K562 (cell line): Measurements from ENCODE around the gene ITGAE. TPM values are rescaled to one million over a fixed set of nuclear protein-coding genes. Genes with fewer than 3 reads are reported as not detected.

Source experiments
- ATAC-seq: fragments of 200-7000 bp; cut with Tn5 transposase; 3 replicates; pipeline ENCODE4 v1.9.1; 2020; ENCODE audit warnings: moderate library complexity
- BruUV-seq: library from RNA; stranded (reverse); fragments of 400-500 nt; replicated peaks from 2 replicates; lab custom pipeline; 2021; lab: Mats Ljungman, UMichigan
- CTCF ChIA-PET: fragments of 300-600 bp; formaldehyde crosslinking; extraction: SDS; loops from one replicate; lab custom pipeline; 2021; ENCODE audit warnings: low intra/inter-chr PET ratio; lab: Yijun Ruan, JAX
- POLR2A ChIA-PET: fragments of 300-600, 350-650 bp; sonication (Branson Sonifier 250); formaldehyde crosslinking; extraction: SDS; loops from one replicate; lab custom pipeline; 2021; ENCODE audit warnings: antibody characterized with exemption, inconsistent platforms; lab: Yijun Ruan, JAX
- DNase-seq, 4 experiments: peaks; one replicate each; pipeline versions ENCODE4 v3.0.0 to v3.0.0-alpha.2; 2011 to 2018; ENCODE audit warnings: low spot score in 3 of 4, mixed read lengths in 3 of 4; ENCODE audit errors: extremely low read depth in 1 of 4
- FAIRE-seq: peaks from 2 replicates; lab custom pipeline; 2011; peaks lifted over from hg19 to GRCh38; lab: Jason Lieb, UNC
- H2AFZ ChIP-seq: 2 replicates; pipeline ENCODE4 v1.6.0; 2011; ENCODE audit warnings: low read depth, low read length, control low read depth, inconsistent platforms
- H3K27ac ChIP-seq: fragments of 200-600 bp; 3 replicates; pipeline ENCODE4 v1.8.0; 2011; ENCODE audit warnings: low read depth, mild to moderate bottlenecking, control low read depth, inconsistent platforms, low read length, moderate library complexity, mixed read lengths; ENCODE audit errors: extremely low read depth
- H3K27me3 ChIP-seq, 2 experiments: fragments of 300-600 bp in 1 of 2; 2 replicates in 1 of 2; 3 replicates in 1 of 2; pipeline versions ENCODE4 v1.6.0 to v1.8.0; 2011; ENCODE audit warnings: inconsistent platforms in 2 of 2, low read length in 2 of 2, mild to moderate bottlenecking in 1 of 2, mixed read lengths in 1 of 2, moderate library complexity in 1 of 2; ENCODE audit not compliant: control insufficient read depth in 2 of 2, insufficient read depth in 2 of 2
- H3K36me3 ChIP-seq: fragments of 300-600 bp; 3 replicates; pipeline ENCODE4 v1.8.0; 2011; ENCODE audit warnings: mild to moderate bottlenecking, low read length, inconsistent platforms; ENCODE audit not compliant: control insufficient read depth, insufficient read depth
- H3K4me1 ChIP-seq, 2 experiments: fragments of 200-600 bp in 1 of 2; replicated peaks in 1 of 2; 2 replicates in 1 of 2; 3 replicates in 1 of 2; pipeline versions ENCODE4 v1.5.1 to v1.8.0; 2011; ENCODE audit warnings: inconsistent platforms in 2 of 2, low read length in 2 of 2, mild to moderate bottlenecking in 1 of 2, mixed read lengths in 1 of 2, moderate library complexity in 1 of 2; ENCODE audit not compliant: control insufficient read depth in 2 of 2, insufficient read depth in 2 of 2
- H3K4me2 ChIP-seq: 2 replicates; pipeline ENCODE4 v1.6.1; 2011; ENCODE audit warnings: low read length, control low read depth, inconsistent platforms, mixed read lengths; ENCODE audit not compliant: insufficient read depth
- H3K4me3 ChIP-seq: fragments of 200-600 bp; sonication (generic), shearing (Covaris generic); 2 replicates; pipeline ENCODE4 v1.5.1; 2016; ENCODE audit warnings: control low read depth, inconsistent platforms
- H3K79me2 ChIP-seq: fragments of 200-600 bp; 3 replicates; pipeline ENCODE4 v1.8.0; 2011; ENCODE audit warnings: low read length, inconsistent platforms; ENCODE audit not compliant: control insufficient read depth, insufficient read depth
- H3K9ac ChIP-seq, 2 experiments: 2 replicates each; pipeline versions ENCODE4 v1.6.0 to v1.6.1; 2011; ENCODE audit warnings: low read depth in 2 of 2, low read length in 2 of 2, control low read depth in 1 of 2, inconsistent platforms in 1 of 2, mild to moderate bottlenecking in 1 of 2, mixed read lengths in 1 of 2; ENCODE audit not compliant: insufficient read depth in 1 of 2
- H3K9me1 ChIP-seq: one replicate; pipeline ENCODE4 v1.6.0; 2011; ENCODE audit warnings: inconsistent platforms, mild to moderate bottlenecking, low read length, moderate library complexity; ENCODE audit not compliant: control insufficient read depth, insufficient read depth
- H3K9me3 ChIP-seq: replicated peaks from 2 replicates; pipeline ENCODE4 v1.5.1; 2011; ENCODE audit warnings: low read depth, low read length, inconsistent platforms; ENCODE audit not compliant: control insufficient read depth, insufficient read depth
- H4K20me1 ChIP-seq: replicated peaks from 2 replicates; pipeline ENCODE4 v1.6.1; 2011; ENCODE audit warnings: low read length, inconsistent platforms, mixed read lengths; ENCODE audit not compliant: control insufficient read depth, insufficient read depth
- DPF2 ChIP-seq: fragments of 450-650 bp; IDR thresholded peaks from 2 replicates; pipeline ENCODE4 v1.6.1; 2016
- FIP1L1 ChIP-seq: fragments of 200-400 bp; formaldehyde crosslinking; IDR thresholded peaks from 2 replicates; pipeline ENCODE4 v1.6.1; 2018; ENCODE audit warnings: mild to moderate bottlenecking, low read depth, low read length; ENCODE audit not compliant: poor library complexity, severe bottlenecking
- HIVEP1 ChIP-seq: fragments of 250-450 bp; sonication (Bioruptor Pico); IDR thresholded peaks from 2 replicates; pipeline ENCODE4 v1.4.0; 2020; ENCODE audit warnings: mild to moderate bottlenecking
- MAX ChIP-seq: sonication (generic); formaldehyde crosslinking; IDR thresholded peaks from 2 replicates; pipeline ENCODE4 v1.9.0; 2022; ENCODE audit warnings: mild to moderate bottlenecking, missing genetic modification reagents
- MCM2 ChIP-seq: fragments of 450-650 bp; IDR thresholded peaks from 2 replicates; pipeline ENCODE4 v1.6.1; 2017; ENCODE audit warnings: low read depth, mild to moderate bottlenecking
- MTA1 ChIP-seq: fragments of 450-650 bp; IDR thresholded peaks from 2 replicates; pipeline ENCODE4 v1.6.1; 2017; ENCODE audit warnings: borderline replicate concordance
- PHF8 ChIP-seq: fragments of 200-600 bp; sonication (generic); IDR thresholded peaks from 2 replicates; pipeline ENCODE4 v1.6.1; 2012; ENCODE audit warnings: mixed run types, mild to moderate bottlenecking, inconsistent platforms, low read length, moderate library complexity, borderline replicate concordance
- SAFB ChIP-seq: fragments of 200-400 bp; formaldehyde crosslinking; IDR thresholded peaks from 2 replicates; pipeline ENCODE4 v1.6.1; 2017; ENCODE audit warnings: low read depth, low read length, borderline replicate concordance
- SMARCB1 ChIP-seq: IDR thresholded peaks from 2 replicates; pipeline ENCODE4 v1.6.1; 2011; ENCODE audit warnings: improper control_type of control experiment, low read depth; ENCODE audit not compliant: insufficient read length
- SRSF1 ChIP-seq: fragments of 200-400 bp; formaldehyde crosslinking; IDR thresholded peaks from 2 replicates; pipeline ENCODE4 v1.6.1; 2017; ENCODE audit warnings: mild to moderate bottlenecking, low read depth, low read length, moderate library complexity
- TAF9B ChIP-seq: fragments of 450-650 bp; IDR thresholded peaks from 2 replicates; pipeline ENCODE4 v1.6.1; 2018; ENCODE audit warnings: mild to moderate bottlenecking; ENCODE audit not compliant: partially characterized antibody
- ZBTB49 ChIP-seq: sonication (generic); formaldehyde crosslinking; IDR thresholded peaks from 2 replicates; pipeline ENCODE4 v1.8.0; 2022; ENCODE audit warnings: missing genetic modification reagents, mild to moderate bottlenecking, borderline replicate concordance
- ZC3H4 ChIP-seq: sonication (generic); formaldehyde crosslinking; IDR thresholded peaks from 2 replicates; pipeline ENCODE4 v1.9.0; 2021; ENCODE audit warnings: missing genetic modification reagents, borderline replicate concordance
- ZEB2 ChIP-seq: fragments of 450-650 bp; IDR thresholded peaks from 2 replicates; pipeline ENCODE4 v1.6.1; 2016
- ZNF12 ChIP-seq: sonication (generic); formaldehyde crosslinking; IDR thresholded peaks from 2 replicates; pipeline ENCODE4 v1.4.0; 2020; ENCODE audit warnings: mild to moderate bottlenecking, missing genetic modification reagents
- ZNF212 ChIP-seq: fragments of 450-650 bp; formaldehyde crosslinking; IDR thresholded peaks from 2 replicates; pipeline ENCODE4 v1.4.0; 2020; ENCODE audit warnings: mild to moderate bottlenecking
- ZNF57 ChIP-seq: fragments of 450-650 bp; formaldehyde crosslinking; IDR thresholded peaks from 2 replicates; pipeline ENCODE4 v1.4.0; 2020; ENCODE audit warnings: mild to moderate bottlenecking, moderate library complexity
- ZNF639 ChIP-seq, 2 experiments: fragments of 200-800 bp in 1 of 2; sonication (Bioruptor generic) in 1 of 2; sonication (generic) in 1 of 2; formaldehyde crosslinking in 1 of 2; IDR thresholded peaks in 1 of 2; conservative IDR thresholded peaks in 1 of 2; 2 replicates each; pipeline versions ENCODE4 v1.5.0 to v1.6.1; 2016 to 2020; ENCODE audit warnings: missing compliant biosample characterization in 1 of 2, missing genetic modification characterization in 1 of 2, missing genetic modification reagents in 1 of 2
- ZNF699 ChIP-seq: fragments of 250-450 bp; sonication (Bioruptor Pico); IDR thresholded peaks from 2 replicates; pipeline ENCODE4 v1.8.0; 2021; ENCODE audit warnings: mild to moderate bottlenecking, moderate library complexity; ENCODE audit not compliant: insufficient replicate concordance
- WGBS: fragments of 100-300 bp; shearing (Covaris generic); methylation state at CpG from one replicate; pipeline ENCODE4 v1.1.6; 2016; ENCODE audit warnings: low coverage, mixed read lengths; ENCODE audit not compliant: insufficient coverage; ENCODE audit errors: missing lambda C conversion rate; 5-methylcytosine and 5-hydroxymethylcytosine counted together
- in situ Hi-C: fragments of 300-500 bp; cut with MboI; formaldehyde crosslinking; loops from 4 replicates; pipeline ENCODE4 v1.15.0; 2018; ENCODE audit warnings: inconsistent platforms, mixed read lengths
- intact Hi-C: fragments of 100-400 bp; cut with micrococcal nuclease; formaldehyde crosslinking; loops from 2 replicates; pipeline ENCODE4 v1.14.2; 2022
- polyA plus RNA-seq, 8 experiments: library from polyadenylated mRNA; depleted of rRNA in 4 of 8; stranded (reverse) in 5 of 8; unstranded in 3 of 8; fragments of >200 nt; fragmentation: Nextera tagmentation in 2 of 8; fragmentation: Illumina TruSeq in 1 of 8; extraction: Ambion mirVana in 2 of 8; extraction: Trizol in 1 of 8; gene quantifications; 2 replicates each; pipeline versions ENCODE4 v1.2.1 to v1.2.3, GENCODE V29; 2011 to 2014; ENCODE audit warnings: inconsistent platforms in 1 of 8, missing spikeins in 1 of 8
- total RNA-seq, 7 experiments: library from RNA; depleted of rRNA in 6 of 7; stranded (reverse); fragments of >200 nt in 6 of 7; fragmentation: Illumina TruSeq in 2 of 7; extraction: Trizol in 2 of 7; gene quantifications; 2 replicates each; pipeline versions ENCODE4 v1.2.1 to v1.2.3, GENCODE V29; 2011 to 2021; ENCODE audit warnings: low replicate concordance in 1 of 7

Gene ITGAE
- total and polyA plus RNA-seq, 9 of the 15 experiments (the other 6 are each of a cell fraction or from before 2014, with no cell fraction given), result 14.8 to 160 (median 27.0) TPM

GRCh38 chr17:3747805-3748204 is 53.2 kb downstream of the ITGAE start (continued):
- TF ChIP-seq ZBTB49 (CRISPR knock-in tag) (no peak), MAX (CRISPR knock-in tag) (no peak), SAFB (no peak), ZNF699 (CRISPR knock-in tag) (no peak)
- TF ChIP-seq, all 486 proteins: peak for 0

GRCh38 chr17:3745071-3745470 is 55.9 kb downstream of the ITGAE start:
- no peak overlapping the region for H3K9ac ChIP-seq
- H3K9me1 ChIP-seq, result no peaks in the 10 kb centered on the region
- POLR2A ChIA-PET, result no interaction called here
- no peaks in the 10 kb centered on the region for H3K9me3 ChIP-seq
- H3K4me1 ChIP-seq, result no peaks in the 10 kb centered on the region; a peak in 1 of 5 replicates
- no TSS peak for BruUV-seq
- FAIRE-seq (no peak), DNase-seq (no peak), ATAC-seq (no peak)
- CTCF ChIA-PET, result no interaction called here
- no peak overlapping the region for H3K27ac ChIP-seq
- H3K27me3 ChIP-seq, result peaks cover 9 to 28% of the 10 kb centered on the region in 2 experiments
- 23% methylated on average over 8 of the region's 10 CpGs for WGBS
- H3K36me3 ChIP-seq, result no peaks in the 10 kb centered on the region
- H3K4me3 ChIP-seq, result no peak overlapping the region
- intact Hi-C loops, result no loop called here
- H3K4me2 ChIP-seq, result no peak overlapping the region
- in situ Hi-C loops, result no loop called here
- H2AFZ ChIP-seq, result no peak overlapping the region
- H4K20me1 ChIP-seq, result no peaks in the 10 kb centered on the region
- H3K79me2 ChIP-seq, result no peaks in the 10 kb centered on the region
- TF ChIP-seq PHF8 (no peak), ZNF212 (CRISPR knock-in tag) (no peak), ZEB2 (no peak), MCM2 (no peak), SMARCB1 (no peak), ZNF57 (CRISPR knock-in tag) (no peak), FIP1L1 (no peak), TAF9B (no peak), DPF2 (no peak), MTA1 (no peak), SRSF1 (no peak), ZNF639 (CRISPR knock-in tag; conservative IDR thresholded peaks at IDR 0.05 in 1 of 2, IDR thresholded peaks at IDR 0.05 in 1 of 2) (no peak), ZNF12 (CRISPR knock-in tag) (no peak), ZC3H4 (no peak), HIVEP1 (CRISPR knock-in tag) (no peak)
